GM19035 (cell line): ENCODE measurements around the gene ECD.
"Not testable (repeated sequence)": the region's sequence is repeated elsewhere in the genome, so short reads cannot be mapped to it uniquely, and the experiment has no call there.

Experiments
- ATAC-seq: cut with Tn5 transposase; IDR thresholded peaks from one replicate; pipeline ENCODE4 v1.9.1; 2021; ENCODE audit not compliant: unreplicated experiment

The ECD gene

GRCh38 chr10:73161079-73161478 lies 6.7 kb downstream of the ECD start:
- no peak for ATAC-seq

GRCh38 chr10:73159038-73159648 lies 8.7 kb downstream of the ECD start:
- ATAC-seq = no peak

- ATAC-seq = no peak
These were observed 11.8 kb downstream of the ECD start for GRCh38 chr10:73156054-73156453.

GRCh38 chr10:73152009-73152408 lies 15.8 kb downstream of the ECD start:
- ATAC-seq = no peak

GRCh38 chr10:73150633-73151413 lies 17.0 kb downstream of the ECD start:
- not testable (repeated sequence) for ATAC-seq

GRCh38 chr10:73141603-73142002 lies 26.2 kb downstream of the ECD start:
- ATAC-seq = no peak

GRCh38 chr10:73139251-73139650 lies 28.6 kb downstream of the ECD start:
- ATAC-seq = no peak

GRCh38 chr10:73136627-73137026 lies 31.2 kb downstream of the ECD start:
- ATAC-seq = no peak

GRCh38 chr10:73134727-73135126 lies 33.1 kb downstream of the ECD start:
- no peak for ATAC-seq

GRCh38 chr10:73131913-73132686 lies 35.7 kb downstream of the ECD start:
- no peak for ATAC-seq

- no peak for ATAC-seq
These were observed 36.5 kb downstream of the ECD start for GRCh38 chr10:73131301-73131700.

GRCh38 chr10:73126343-73126742 lies 41.5 kb downstream of the ECD start:
- ATAC-seq = no peak

GRCh38 chr10:73119952-73120351 lies 47.9 kb downstream of the ECD start:
- no peak for ATAC-seq

- no peak for ATAC-seq
These were observed 48.4 kb downstream of the ECD start for GRCh38 chr10:73119457-73119856.

GRCh38 chr10:73117976-73118743 lies 49.6 kb downstream of the ECD start:
- ATAC-seq = peak; percentile 82

- ATAC-seq = no peak
These were observed 51.8 kb downstream of the ECD start for GRCh38 chr10:73116017-73116416.

GRCh38 chr10:73113551-73113950 lies 54.3 kb downstream of the ECD start:
- no peak for ATAC-seq

- not testable (repeated sequence) for ATAC-seq
These were observed 55.8 kb downstream of the ECD start for GRCh38 chr10:73112032-73112431.

GRCh38 chr10:73110345-73110849 lies 57.4 kb downstream of the ECD start, which contains the start of gene NUDT13:
TSS of gene NUDT13 (plus strand) at chr10:73110455. CDS start at chr10:73114366, 3,911 bp downstream.
- peak; percentile 73 for ATAC-seq

- not testable (repeated sequence) for ATAC-seq
These were observed 58.6 kb downstream of the ECD start for GRCh38 chr10:73109248-73109652.

- no peak for ATAC-seq
These were observed 61.5 kb downstream of the ECD start for GRCh38 chr10:73106301-73106700.
